NCI-H82 (cell line): ENCODE results near the gene LRRTM4.
"Not testable (repeated sequence)": the region's sequence is repeated elsewhere in the genome, so short reads cannot be mapped to it uniquely, and the experiment has no call there.

ENCODE experiments used
- DNase-seq: peaks from one replicate; lab custom pipeline; 2025; lab: John Stamatoyannopoulos, UW

The LRRTM4 gene

GRCh38 chr2:76737607-76738006 lies 784.6 kb downstream of the LRRTM4 start:
- DNase-seq: no peak

GRCh38 chr2:76733736-76734135 lies 788.4 kb downstream of the LRRTM4 start:
- no peak for DNase-seq

DNA sequence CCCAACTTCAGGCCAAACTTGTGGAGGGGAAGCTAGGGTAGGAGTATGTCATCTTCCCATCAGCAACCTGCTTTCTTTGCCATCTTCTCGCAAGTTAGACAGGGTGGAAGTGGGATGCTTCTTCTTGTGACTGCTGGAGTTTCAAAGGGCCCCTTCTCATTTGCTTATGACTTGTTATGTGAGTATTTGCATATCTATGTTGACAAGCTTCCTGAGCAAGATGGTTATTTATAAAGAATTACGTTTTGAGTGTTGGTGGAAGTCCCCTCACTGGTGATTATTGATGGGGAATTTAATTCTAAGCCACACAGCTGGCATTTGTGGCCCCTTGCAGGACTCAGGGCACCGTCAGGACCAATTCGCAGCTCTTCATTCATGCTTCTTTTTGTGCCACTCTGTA lies 791.0 kb downstream of the LRRTM4 start:
- no peak for DNase-seq

GRCh38 chr2:76730021-76730420 lies 792.2 kb downstream of the LRRTM4 start:
- no peak for DNase-seq

DNA sequence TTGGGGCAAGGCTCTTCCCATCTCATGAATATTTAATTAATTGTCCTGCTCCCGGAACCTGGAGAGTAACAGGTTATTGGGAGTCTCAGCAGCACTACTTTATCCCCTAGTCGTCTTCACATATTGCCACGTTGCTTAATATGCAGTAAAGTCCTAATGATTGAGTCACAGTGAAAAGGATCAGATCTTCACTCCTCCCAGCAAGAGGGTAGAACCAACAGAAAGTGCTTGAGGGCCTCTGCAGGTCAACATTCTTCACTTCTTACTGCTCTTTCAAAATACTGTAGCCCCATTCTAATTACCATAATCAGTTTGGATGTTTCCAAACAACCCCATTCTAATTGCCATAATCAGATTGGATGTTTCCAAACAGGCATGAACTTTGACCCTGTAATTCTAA lies 801.0 kb downstream of the LRRTM4 start:
- DNase-seq: no peak

DNA sequence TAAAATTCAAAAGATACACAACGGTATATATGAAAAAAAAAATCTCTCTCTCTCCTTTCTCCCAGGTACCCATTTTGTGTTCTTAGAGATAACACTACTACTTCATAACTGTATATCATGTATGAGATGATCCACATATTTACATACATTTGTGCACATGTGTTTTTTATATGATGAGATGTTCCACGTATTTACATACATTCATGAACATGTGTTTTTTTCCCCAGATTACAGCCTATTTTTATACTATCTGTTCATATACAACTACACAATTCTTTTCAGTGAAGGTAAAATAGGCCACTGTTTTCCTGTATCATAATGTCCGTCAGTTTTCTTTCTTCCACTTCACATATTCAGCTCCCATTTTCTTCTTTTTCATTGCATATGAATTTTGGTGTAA lies 808.9 kb downstream of the LRRTM4 start:
- DNase-seq: no peak

- DNase-seq: no peak
Observed at GRCh38 chr2:76711490-76711889, 810.7 kb downstream of the LRRTM4 start.

DNA sequence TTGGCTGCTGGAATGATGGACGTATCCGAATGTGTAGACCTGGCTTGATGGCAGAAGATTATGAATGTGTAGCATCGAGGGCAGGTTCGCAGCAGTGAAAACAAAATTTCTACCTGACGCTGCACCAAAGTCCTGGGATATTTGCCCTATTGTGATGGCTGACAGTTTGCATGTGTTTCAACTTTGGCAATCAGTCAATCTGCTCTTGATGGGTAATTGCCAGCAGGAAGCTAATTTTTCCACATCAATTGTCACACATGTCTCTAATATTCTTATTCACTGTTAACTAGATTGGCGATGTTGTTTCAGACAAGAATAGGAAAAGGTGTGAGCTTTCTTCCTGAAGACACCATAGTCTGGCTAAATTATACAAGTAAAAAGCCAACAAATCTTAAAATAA lies 821.3 kb downstream of the LRRTM4 start:
- no peak for DNase-seq

GRCh38 chr2:76697998-76698713 lies 824.0 kb downstream of the LRRTM4 start:
- DNase-seq: not testable (repeated sequence)
